ENCODE results near the gene ACSL5. TPM values are rescaled to one million over a fixed set of nuclear protein-coding genes. Genes with fewer than 3 reads are reported as not detected.

ACSL5 gene
- total and polyA plus RNA-seq, 2 donors (not counting 3 experiments of a cell fraction or from before 2014, with no cell fraction given) = 1.5 to 2.1 TPM

DNA sequence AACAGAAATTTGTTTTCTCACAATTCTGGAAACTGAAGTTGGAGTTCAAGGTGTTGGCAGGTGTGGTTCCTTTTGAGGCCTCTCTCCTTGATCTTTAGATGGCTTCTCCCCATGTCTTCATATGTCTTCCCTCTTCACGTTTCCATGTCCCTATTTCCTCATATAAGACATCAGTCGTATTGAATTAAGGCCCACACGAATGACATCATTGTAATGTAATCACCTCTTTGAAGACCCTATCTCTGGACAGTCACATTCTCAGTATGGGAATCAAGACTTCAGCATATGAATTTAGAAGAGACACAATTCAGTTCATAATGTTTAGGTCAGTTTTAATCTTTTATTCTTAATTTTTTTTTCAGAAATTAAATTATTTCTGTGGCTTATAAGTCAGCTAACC, 92.9 kb downstream of the ACSL5 start:
- H3K4me2 ChIP-seq (ENCODE audit: insufficient read depth, low read length) = no peak overlapping the region
- no peak for TF ChIP-seq GATA2 (IDR thresholded peaks at IDR 0.05; ENCODE audit: insufficient read depth, insufficient read length, low read depth, low read length)
- TF ChIP-seq, protein P1, sequence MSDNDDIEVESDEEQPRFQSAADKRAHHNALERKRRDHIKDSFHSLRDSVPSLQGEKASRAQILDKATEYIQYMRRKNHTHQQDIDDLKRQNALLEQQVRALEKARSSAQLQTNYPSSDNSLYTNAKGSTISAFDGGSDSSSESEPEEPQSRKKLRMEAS (IDR thresholded peaks at IDR 0.05; ENCODE audit: insufficient read depth, insufficient read length) = no peak
- no peak for TF ChIP-seq POLR2A (IDR thresholded peaks at IDR 0.05; ENCODE audit: low read depth, low read length)
- TF ChIP-seq MYC (IDR thresholded peaks at IDR 0.05; ENCODE audit: low read depth, low read length) = no peak
- TF ChIP-seq EZH2 (IDR thresholded peaks at IDR 0.05; ENCODE audit: borderline replicate concordance, low read depth, low read length, severe bottlenecking) = no peak
- TF ChIP-seq POLR2AphosphoS5 (IDR thresholded peaks at IDR 0.05; ENCODE audit: insufficient read depth, low read depth, low read length) = no peak
- peaks cover 0 to 6% of the 10 kb centered on the region in 2 experiments for H3K36me3 ChIP-seq (ENCODE audit: control insufficient read depth in 2 of 2, extremely low read depth in 1 of 2, insufficient read depth in 2 of 2, low read length in 2 of 2)
- H3K9me1 ChIP-seq (replicated peaks; ENCODE audit: control insufficient read depth, extremely low read depth, insufficient read depth, low read length) = no peaks in the 10 kb centered on the region
- H3K79me2 ChIP-seq (ENCODE audit: control insufficient read depth, insufficient read depth, low read length) = no peaks in the 10 kb centered on the region
- DNase-seq (ENCODE audit: low read depth, low spot score) (no peak), FAIRE-seq (no peak)
- H3K4me3 ChIP-seq (replicated peaks in 1 of 3; ENCODE audit: insufficient read depth in 1 of 3, low read depth in 1 of 3, low read length in 3 of 3) = no peak overlapping the region
- CTCF ChIA-PET = interaction anchor here (1.0 to 1.5 kb wide), 5 partner anchors 9 to 283 kb away, joined by 3 read pairs; partner anchors contain the start of gene GPAM
- no peaks in the 10 kb centered on the region for H4K20me1 ChIP-seq (replicated peaks; ENCODE audit: control insufficient read depth, extremely low read depth, insufficient read depth, low read length)
- dilution Hi-C loops (cut with MboI; ENCODE audit: extremely low pct_ligation_motif_present, low sequenced_read_pairs) (no loop called here), intact Hi-C loops (cut with micrococcal nuclease) (no loop called here)
- H3K9ac ChIP-seq (replicated peaks; ENCODE audit: extremely low read depth, insufficient read depth, low read length) = no peak overlapping the region
- H3K9me3 ChIP-seq (replicated peaks; ENCODE audit: control insufficient read depth, insufficient read depth, low read length) = no peaks in the 10 kb centered on the region
- H3K27me3 ChIP-seq (ENCODE audit: control insufficient read depth in 2 of 2, insufficient read depth in 2 of 2, low read length in 2 of 2) = no peaks in the 10 kb centered on the region
- no peak overlapping the region for H2AFZ ChIP-seq (ENCODE audit: low read depth, low read length)
- no peaks in the 10 kb centered on the region for H3K4me1 ChIP-seq (ENCODE audit: control insufficient read depth, extremely low read depth, insufficient read depth, low read length)
- POLR2A ChIA-PET = no interaction called here
- no peak overlapping the region for H3K27ac ChIP-seq (ENCODE audit: insufficient read depth, low read depth, low read length)
- BruUV-seq (replicated peaks) = no TSS peak

DNA sequence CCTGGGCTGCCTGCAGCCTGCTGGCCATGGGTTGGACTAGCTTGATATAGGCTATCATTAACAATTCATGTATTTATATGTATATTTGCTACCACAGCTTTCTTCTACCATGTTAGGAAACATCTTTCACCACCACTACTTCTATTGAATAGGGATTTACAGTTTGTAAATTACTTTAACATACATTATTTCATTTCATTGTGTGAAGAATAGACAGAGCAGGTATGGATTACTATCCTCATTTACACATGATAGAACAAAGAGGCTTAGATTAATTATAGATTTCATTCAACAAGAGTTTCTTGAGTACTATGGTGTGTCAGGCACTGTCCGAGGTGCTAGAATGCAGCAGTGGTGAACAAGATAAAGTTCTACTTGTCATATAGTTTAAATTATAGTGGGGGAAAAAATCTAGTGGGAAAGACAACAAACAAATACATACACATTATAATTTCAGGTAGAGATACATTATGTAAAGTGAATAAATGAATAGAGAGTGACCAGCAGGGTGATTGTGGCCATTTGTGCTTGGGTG, 93.7 kb downstream of the ACSL5 start:
- dilution Hi-C loops (cut with MboI; ENCODE audit: extremely low pct_ligation_motif_present, low sequenced_read_pairs) = no loop called here
- Histone ChIP-seq H3K9me3 (replicated peaks; ENCODE audit: control insufficient read depth, insufficient read depth, low read length) (no peaks in the 10 kb centered on the region), H3K4me3 (replicated peaks in 1 of 3; ENCODE audit: insufficient read depth in 1 of 3, low read depth in 1 of 3, low read length in 3 of 3) (no peak overlapping the region), H3K9ac (replicated peaks; ENCODE audit: extremely low read depth, insufficient read depth, low read length) (no peak overlapping the region), H3K4me1 (ENCODE audit: control insufficient read depth, extremely low read depth, insufficient read depth, low read length) (no peaks in the 10 kb centered on the region), H3K27me3 (ENCODE audit: control insufficient read depth in 2 of 2, insufficient read depth in 2 of 2, low read length in 2 of 2) (no peaks in the 10 kb centered on the region), H3K36me3 (ENCODE audit: control insufficient read depth in 2 of 2, extremely low read depth in 1 of 2, insufficient read depth in 2 of 2, low read length in 2 of 2) (peaks cover 0 to 6% of the 10 kb centered on the region in 2 experiments), H3K79me2 (ENCODE audit: control insufficient read depth, insufficient read depth, low read length) (peaks cover 2% of the 10 kb centered on the region), H4K20me1 (replicated peaks; ENCODE audit: control insufficient read depth, extremely low read depth, insufficient read depth, low read length) (no peaks in the 10 kb centered on the region), H3K27ac (ENCODE audit: insufficient read depth, low read depth, low read length) (no peak overlapping the region), H3K9me1 (replicated peaks; ENCODE audit: control insufficient read depth, extremely low read depth, insufficient read depth, low read length) (no peaks in the 10 kb centered on the region), H3K4me2 (ENCODE audit: insufficient read depth, low read length) (no peak overlapping the region), H2AFZ (ENCODE audit: low read depth, low read length) (no peak overlapping the region)
- TF ChIP-seq, protein P2, sequence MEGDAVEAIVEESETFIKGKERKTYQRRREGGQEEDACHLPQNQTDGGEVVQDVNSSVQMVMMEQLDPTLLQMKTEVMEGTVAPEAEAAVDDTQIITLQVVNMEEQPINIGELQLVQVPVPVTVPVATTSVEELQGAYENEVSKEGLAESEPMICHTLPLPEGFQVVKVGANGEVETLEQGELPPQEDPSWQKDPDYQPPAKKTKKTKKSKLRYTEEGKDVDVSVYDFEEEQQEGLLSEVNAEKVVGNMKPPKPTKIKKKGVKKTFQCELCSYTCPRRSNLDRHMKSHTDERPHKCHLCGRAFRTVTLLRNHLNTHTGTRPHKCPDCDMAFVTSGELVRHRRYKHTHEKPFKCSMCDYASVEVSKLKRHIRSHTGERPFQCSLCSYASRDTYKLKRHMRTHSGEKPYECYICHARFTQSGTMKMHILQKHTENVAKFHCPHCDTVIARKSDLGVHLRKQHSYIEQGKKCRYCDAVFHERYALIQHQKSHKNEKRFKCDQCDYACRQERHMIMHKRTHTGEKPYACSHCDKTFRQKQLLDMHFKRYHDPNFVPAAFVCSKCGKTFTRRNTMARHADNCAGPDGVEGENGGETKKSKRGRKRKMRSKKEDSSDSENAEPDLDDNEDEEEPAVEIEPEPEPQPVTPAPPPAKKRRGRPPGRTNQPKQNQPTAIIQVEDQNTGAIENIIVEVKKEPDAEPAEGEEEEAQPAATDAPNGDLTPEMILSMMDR (IDR thresholded peaks at IDR 0.05; ENCODE audit: extremely low read depth in 1 of 2, insufficient read depth in 1 of 2, low read depth in 1 of 2, low read length in 2 of 2) = no peak
- TF ChIP-seq JUN (IDR thresholded peaks at IDR 0.05; ENCODE audit: borderline replicate concordance, insufficient read depth, insufficient read length, low read depth) (no peak), MYC (IDR thresholded peaks at IDR 0.05; ENCODE audit: low read depth, low read length) (no peak), FOS (IDR thresholded peaks at IDR 0.05; ENCODE audit: borderline replicate concordance, insufficient read depth, low read length) (no peak)
- ChIA-PET CTCF (interaction anchor here (1.0 to 1.5 kb wide), 6 partner anchors 8 to 1096 kb away, joined by 3 read pairs; partner anchors contain the start of gene GPAM), POLR2A (no interaction called here)
- DNase-seq (ENCODE audit: low read depth, low spot score) (no peak), FAIRE-seq (no peak)
- intact Hi-C loops (cut with micrococcal nuclease) = no loop called here
- BruUV-seq (replicated peaks) = no TSS peak

All from endothelial cell of umbilical vein (primary cell).